GM19043 (cell line): Measurements from ENCODE around the gene CACNA2D3.

Experiments used
- ATAC-seq: cut with Tn5 transposase; IDR thresholded peaks from one replicate; pipeline ENCODE4 v1.9.1; 2021; ENCODE audit warnings: low read depth; ENCODE audit not compliant: unreplicated experiment

Gene CACNA2D3

GRCh38 chr3:54212723-54213122, 90.4 kb downstream of the CACNA2D3 start:
- no peak for ATAC-seq

GRCh38 chr3:54213907-54214306, 91.6 kb downstream of the CACNA2D3 start:
- no peak for ATAC-seq

- no peak for ATAC-seq
Observed at GRCh38 chr3:54214845-54215244, 92.5 kb downstream of the CACNA2D3 start.

GRCh38 chr3:54215521-54215920, 93.2 kb downstream of the CACNA2D3 start:
- ATAC-seq, result no peak

- ATAC-seq, result no peak
Observed at GRCh38 chr3:54217828-54218227, 95.5 kb downstream of the CACNA2D3 start.

GRCh38 chr3:54222316-54222715, 100.0 kb downstream of the CACNA2D3 start:
- ATAC-seq, result no peak

- no peak for ATAC-seq
Observed at GRCh38 chr3:54223063-54223462, 100.7 kb downstream of the CACNA2D3 start.

- no peak for ATAC-seq
Observed at GRCh38 chr3:54225841-54226528, 103.6 kb downstream of the CACNA2D3 start.

GRCh38 chr3:54228806-54229205, 106.5 kb downstream of the CACNA2D3 start:
- no peak for ATAC-seq

- no peak for ATAC-seq
Observed at GRCh38 chr3:54232618-54233017, 110.3 kb downstream of the CACNA2D3 start.

- no peak for ATAC-seq
Observed at GRCh38 chr3:54235998-54236397, 113.6 kb downstream of the CACNA2D3 start.

GRCh38 chr3:54237109-54237508, 114.8 kb downstream of the CACNA2D3 start:
- no peak for ATAC-seq

GRCh38 chr3:54237788-54238502, 115.6 kb downstream of the CACNA2D3 start:
- ATAC-seq, result no peak

- no peak for ATAC-seq
Observed at GRCh38 chr3:54240309-54240708, 118.0 kb downstream of the CACNA2D3 start.

GRCh38 chr3:54243056-54243931, 120.9 kb downstream of the CACNA2D3 start:
- no peak for ATAC-seq

GRCh38 chr3:54243960-54244682, 121.8 kb downstream of the CACNA2D3 start:
- ATAC-seq, result no peak

- ATAC-seq, result no peak
Observed at GRCh38 chr3:54251705-54252104, 129.4 kb downstream of the CACNA2D3 start.

- ATAC-seq, result no peak
Observed at GRCh38 chr3:54257125-54257720, 134.9 kb downstream of the CACNA2D3 start.

- no peak for ATAC-seq
Observed at GRCh38 chr3:54259636-54260035, 137.3 kb downstream of the CACNA2D3 start.

- no peak for ATAC-seq
Observed at GRCh38 chr3:54261141-54261540, 138.8 kb downstream of the CACNA2D3 start.
